H1 (cell line): Measurements from ENCODE around the gene CDH6. TPM values are rescaled to one million over a fixed set of nuclear protein-coding genes. Genes with fewer than 3 reads are reported as not detected.

ENCODE experiments used
- ATF3 ChIP-seq: IDR thresholded peaks from 2 replicates; pipeline ENCODE4 v1.6.1; 2011; ENCODE audit warnings: low read depth, mild to moderate bottlenecking, low read length; ENCODE audit not compliant: insufficient read depth
- TCF12 ChIP-seq: IDR thresholded peaks from 2 replicates; pipeline ENCODE4 v1.6.1; 2011; ENCODE audit warnings: low read depth, mild to moderate bottlenecking, low read length
- USF2 ChIP-seq: IDR thresholded peaks from 2 replicates; pipeline ENCODE4 v1.6.1; 2011; ENCODE audit warnings: low read length, improper control_type of control experiment
- polyA plus RNA-seq, 7 experiments: library from polyadenylated mRNA; depleted of rRNA in 3 of 7; stranded (reverse) in 5 of 7; unstranded in 2 of 7; fragments of >200 nt in 5 of 7; fragments of 200-250 nt in 2 of 7; gene quantifications; 1 replicate in 5 of 7; 2 replicates in 1 of 7; 4 replicates in 1 of 7; pipeline versions ENCODE4 v1.2.1 to v1.2.3, GENCODE V29; 2011 to 2013; ENCODE audit warnings: missing spikeins in 2 of 7, mixed read lengths in 2 of 7
- total RNA-seq: library from RNA; stranded (reverse); fragmentation: NEBNext Ultra II Directional; extraction: Animal tissue kit (Norgen Biotek cat#: 25700); gene quantifications from 2 replicates; pipeline ENCODE4 v1.2.1, GENCODE V29; 2021

Gene CDH6
- total and polyA plus RNA-seq, 2 of the 8 experiments (the other 6 are each of a cell fraction or from before 2014, with no cell fraction given), result 1.4 to 1.9 TPM

GRCh38 chr5:31213705-31214121, 20.2 kb downstream of the CDH6 start (continued):
- no peak for TF ChIP-seq ATF3
- no peak for TF ChIP-seq TCF12
- no peak for TF ChIP-seq USF2
